HG03342 (cell line): ENCODE data around the gene GRK4.
"Not testable (repeated sequence)": the region's sequence is repeated elsewhere in the genome, so short reads cannot be mapped to it uniquely, and the experiment has no call there.

Experiments used
- ATAC-seq: cut with Tn5 transposase; IDR thresholded peaks from one replicate; pipeline ENCODE4 v1.9.1; 2021; ENCODE audit warnings: mild to moderate bottlenecking, moderate library complexity; ENCODE audit not compliant: unreplicated experiment

Gene GRK4

DNA sequence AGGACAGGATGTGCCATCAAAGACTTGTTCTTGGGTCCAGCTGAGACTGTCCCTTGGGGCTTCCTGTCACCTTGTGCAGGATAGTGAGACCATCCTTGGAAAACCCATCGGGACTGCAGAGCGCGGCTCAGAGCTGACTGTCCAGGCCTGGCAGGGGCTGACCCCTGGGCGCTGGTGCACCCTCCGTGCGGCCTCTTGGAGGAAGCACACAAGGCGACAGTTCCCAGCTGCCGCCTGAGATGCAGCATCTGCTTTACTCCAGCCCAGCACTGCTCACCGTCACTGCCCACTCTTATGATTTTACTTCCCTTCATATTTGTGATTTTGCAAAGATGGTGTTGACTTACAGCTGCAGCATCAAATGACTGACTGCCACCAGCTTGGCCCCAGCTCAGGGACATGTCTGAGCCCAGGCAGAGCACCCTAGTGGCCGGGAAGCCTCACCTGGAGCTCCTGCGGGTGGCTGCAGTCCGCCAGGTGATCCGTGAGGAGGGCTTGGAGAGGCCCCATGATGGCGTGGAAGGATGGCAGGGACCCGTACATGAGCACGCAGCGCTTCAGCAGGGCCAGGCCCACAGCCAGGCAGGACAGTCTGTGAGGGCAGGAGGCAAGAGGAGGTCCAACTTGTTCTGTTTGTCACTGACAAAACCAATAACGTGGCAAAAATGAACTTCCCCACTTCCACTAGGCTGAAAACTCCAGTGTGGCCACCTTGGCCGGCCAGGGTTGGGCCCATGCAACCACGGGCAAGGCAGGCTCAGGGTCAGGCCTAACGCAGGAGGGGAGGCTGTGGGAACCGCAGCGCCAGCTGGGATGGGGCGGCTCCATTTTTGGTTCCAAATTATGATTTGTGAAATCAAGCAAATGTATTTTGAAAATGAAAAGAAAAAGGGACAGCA, 22.0 kb upstream of the GRK4 start:
- no peak for ATAC-seq

DNA sequence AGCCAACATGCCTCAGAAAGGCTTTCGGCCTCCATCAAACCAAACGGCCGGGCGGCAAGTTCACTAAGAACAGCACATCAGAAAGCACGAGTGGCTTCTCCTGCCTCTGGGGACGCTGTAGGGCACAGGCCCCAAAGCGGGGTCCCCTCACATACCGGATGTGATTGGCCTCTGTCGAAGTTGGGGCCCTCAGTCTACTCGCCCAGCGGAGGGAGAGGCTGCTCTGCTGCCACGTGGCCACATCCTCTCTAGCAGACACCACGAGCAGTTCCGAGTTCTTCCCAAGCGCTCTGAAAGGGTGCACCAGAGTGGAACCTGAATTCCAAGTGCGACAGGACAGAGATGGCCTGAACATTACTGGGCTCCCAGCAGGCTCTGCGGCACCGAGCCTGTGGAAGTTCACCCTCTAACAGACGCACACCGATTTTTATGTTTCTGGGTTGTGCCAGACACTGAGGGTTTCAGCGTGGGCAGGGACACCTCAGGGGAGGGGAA, 21.3 kb upstream of the GRK4 start:
- ATAC-seq, result no peak

DNA sequence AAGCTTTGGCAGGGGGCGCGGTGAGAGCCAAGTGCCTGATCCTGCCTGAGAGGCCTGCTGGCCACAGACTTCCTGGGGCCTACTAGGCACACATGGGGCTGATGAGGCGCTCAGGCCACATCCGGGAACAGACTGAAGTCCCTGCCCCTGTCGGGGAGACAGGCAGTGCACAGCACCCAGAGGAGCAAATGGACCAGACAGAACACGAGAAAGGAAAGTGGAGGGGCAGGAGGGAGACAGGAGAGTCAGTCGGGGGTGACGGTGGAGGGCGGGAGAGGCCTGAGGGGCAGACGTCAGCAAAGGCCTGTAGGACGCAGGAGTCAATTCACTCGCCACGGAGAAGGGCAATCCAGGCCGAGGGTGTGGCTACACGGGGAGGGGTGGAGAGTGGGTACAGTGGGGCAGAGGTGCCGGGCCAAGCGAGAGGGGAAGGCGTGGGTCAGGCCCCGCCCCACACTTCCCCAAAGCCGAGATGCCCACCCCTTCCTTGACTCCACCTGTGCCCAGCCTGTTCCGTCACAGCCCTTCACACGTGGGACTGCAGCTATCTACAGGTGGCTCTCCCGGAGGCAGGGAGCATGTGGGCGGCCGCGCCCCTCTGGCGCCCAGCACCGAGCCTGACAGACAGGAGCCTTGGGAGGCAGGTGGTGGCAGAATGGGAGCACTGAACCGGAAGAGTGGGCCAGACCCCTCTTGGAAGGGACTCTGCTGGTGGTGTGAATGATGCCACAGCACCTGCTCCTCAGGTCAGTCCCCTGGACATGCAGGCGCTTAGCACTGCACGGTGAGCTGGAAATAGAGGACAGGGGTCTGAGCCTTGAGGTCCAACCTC, 20.6 kb upstream of the GRK4 start:
- ATAC-seq, result no peak

DNA sequence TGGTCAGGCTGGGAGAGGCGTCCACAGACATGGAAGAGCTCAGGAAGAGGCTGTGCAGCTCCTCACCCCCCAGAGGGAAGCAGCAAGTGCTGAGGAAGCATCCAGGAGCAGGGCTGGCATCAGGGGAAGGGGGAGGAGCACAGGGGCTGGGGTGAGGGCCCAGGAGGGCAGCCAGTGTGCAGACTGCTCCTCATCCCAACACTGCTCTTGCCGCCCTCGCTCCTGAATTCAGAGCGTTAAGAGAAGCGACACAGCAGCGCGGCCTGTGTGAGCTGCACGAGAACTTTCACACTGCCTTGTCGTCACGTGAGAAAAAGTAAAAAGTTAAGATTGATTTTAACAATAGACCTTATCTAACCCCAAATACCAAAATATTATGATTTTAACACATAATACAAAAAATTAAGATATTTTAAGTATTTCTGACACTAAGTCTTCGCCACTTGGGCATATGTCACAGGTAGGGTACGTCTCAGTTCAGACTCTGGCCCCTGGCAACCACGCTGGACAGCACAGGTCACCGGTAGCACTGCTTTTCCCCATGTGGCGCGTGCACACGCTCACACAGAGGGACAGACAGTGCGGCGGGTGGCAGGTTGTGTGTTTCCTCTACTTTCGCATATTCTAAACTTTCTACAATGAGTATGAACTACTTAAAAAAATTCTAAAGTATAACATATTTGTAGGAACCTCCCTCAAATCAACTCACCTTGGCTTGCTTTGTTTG, 19.8 kb upstream of the GRK4 start:
- no peak for ATAC-seq

DNA sequence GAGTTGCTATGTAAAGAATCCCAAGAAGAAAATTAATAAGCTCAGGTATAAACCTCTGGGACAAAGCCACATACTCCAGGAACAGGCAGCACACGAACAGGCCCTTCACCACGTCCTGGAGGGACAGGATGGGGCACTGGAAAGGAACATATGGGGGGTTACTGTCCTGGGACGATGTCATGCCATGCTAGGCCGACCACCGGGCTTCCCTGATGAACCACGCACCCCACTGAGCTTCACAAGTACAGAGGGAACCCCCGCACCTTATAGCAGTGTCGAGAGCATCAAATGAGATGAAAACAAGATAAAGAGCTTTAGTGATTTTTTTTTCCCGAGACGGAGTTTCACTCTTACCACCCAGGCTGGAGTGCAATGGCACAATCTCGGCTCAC, 19.3 kb upstream of the GRK4 start:
- no peak for ATAC-seq

DNA sequence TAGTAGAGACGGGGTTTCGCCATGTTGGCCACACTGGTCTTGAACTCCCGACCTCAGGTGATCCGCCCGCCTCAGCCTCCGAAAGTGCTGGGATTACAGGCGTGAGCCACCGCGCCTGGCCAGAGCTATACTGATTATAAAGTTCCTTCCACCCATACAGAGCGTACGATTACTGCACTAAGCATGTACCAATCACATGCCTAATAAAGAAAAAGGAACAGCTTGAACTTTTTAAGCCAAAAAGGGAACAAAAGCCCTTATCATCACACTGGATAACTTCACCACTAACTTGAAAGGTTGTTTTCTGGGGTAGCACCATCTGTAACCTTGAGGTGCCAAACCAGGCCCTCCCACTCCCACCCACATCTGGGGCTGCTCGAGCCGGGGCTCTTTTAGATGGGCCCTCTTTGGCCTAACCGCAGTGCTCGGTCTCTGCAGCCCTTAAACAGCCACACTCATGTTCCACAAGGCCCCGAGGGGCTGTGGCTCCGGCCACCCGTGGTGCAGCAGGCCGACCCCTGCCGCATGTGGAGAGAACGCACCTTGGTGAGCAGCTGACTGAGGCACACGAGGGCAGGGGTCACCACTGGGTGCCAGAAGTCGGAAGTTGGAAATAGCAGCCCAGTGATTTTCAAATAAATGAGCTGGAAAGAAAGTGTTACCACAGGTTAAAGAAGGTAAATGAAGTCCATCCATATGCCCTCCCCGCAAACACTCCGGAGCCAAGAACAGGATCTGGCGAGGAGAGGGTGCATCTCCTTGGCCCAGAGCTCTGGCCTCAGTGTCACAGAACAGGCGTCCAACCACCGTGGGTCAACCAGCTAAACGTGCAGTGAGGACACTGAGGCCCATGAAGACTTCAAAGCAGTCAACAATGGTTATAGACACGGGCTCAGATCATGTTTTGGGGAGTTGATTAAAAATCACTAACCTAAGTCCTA, 18.5 kb upstream of the GRK4 start:
- ATAC-seq, result no peak

DNA sequence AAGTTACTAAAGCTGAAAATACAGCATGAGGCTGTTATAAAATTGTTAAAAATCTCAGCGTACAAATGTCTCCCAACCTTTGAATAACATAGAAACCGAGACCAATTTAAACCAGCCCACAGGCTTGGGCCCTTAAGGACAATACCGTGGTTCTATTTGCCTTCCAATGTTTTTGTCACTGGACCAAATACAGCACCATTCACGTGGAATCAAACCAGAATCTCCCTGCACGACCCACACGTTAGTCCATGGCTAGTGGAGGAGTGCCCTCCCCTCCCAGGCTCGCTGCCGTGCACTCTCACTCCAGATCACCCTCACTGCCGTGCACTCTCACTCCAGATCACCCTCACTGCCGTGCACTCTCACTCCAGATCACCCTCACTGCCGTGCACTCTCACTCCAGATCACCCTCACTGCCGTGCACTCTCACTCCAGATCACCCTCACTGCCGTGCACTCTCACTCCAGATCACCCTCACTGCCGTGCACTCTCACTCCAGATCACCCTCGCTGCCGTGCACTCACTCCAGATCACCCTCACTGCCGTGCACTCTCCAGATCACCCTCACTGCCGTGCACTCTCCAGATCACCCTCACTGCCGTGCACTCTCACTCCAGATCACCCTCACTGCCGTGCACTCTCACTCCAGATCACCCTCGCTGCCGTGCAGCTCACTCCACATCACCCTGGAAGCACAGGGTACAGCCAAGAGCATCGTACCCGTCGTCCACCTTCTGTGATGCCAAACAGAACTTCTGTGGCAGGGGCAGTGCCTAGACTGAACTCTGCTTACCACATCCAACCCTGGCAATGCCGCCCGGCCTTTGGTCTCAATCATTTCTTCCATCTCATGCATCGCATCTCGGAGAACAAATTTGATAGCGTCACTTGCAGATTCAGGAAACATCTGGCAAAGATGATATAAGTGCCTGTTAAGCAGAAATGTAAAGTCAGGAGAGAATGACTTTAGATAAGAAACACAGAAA, 17.5 kb upstream of the GRK4 start:
- ATAC-seq, result not testable (repeated sequence)

DNA sequence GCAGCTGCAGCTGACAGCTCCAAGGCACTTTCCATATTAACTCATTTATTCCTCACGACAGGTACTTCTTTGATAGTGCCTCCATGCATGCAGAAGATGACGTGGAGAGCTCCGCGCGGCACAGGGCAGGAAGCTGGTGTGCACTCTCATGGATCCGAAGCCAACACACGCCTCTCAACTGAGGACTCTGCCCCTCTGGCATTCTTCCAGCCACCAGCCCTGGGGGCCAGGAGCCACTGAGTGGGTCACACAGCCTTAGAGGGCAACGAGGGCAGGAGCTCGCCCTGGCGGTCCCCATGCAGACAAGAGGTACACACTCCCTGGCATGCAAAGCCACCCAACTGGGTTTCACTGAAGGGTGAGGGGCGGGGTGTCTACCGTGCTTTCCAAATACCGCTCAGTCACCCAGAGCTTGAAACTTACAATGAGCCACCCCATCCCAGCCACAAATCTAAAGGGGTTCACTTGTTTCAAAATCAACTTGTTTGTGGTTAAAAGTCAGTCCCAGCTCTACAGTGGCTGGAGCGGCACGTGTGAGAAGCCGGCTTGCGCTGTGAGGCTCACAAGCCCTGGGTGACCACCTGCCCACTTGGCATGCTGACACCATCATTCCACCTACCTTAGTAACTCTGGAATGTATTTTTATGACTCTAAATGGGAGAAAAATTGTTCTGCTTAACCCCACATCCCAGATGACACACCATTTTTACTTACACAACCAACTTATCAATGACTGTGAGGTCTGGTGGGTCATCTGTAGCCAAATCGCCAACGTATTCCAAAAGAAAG, 16.4 kb upstream of the GRK4 start:
- ATAC-seq, result no peak

DNA sequence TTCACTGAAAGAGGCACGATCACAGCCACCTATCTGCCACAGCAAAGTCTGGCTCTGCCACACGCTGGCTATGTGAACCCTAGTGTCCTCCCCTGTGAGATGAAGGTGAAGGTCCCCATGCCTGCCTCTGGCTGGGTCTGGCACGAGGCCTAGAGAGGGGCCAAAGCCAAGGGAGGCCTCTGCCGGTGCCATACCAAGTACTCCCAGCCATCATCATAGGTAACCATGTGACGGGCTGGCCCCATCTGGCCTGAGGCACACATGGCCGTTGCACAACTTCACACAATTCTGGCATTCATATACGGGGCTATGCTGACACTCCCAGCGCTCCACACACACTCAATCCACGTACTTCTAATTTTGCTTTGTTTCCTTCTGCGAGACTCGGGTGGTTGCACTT, 15.4 kb upstream of the GRK4 start:
- no peak for ATAC-seq

DNA sequence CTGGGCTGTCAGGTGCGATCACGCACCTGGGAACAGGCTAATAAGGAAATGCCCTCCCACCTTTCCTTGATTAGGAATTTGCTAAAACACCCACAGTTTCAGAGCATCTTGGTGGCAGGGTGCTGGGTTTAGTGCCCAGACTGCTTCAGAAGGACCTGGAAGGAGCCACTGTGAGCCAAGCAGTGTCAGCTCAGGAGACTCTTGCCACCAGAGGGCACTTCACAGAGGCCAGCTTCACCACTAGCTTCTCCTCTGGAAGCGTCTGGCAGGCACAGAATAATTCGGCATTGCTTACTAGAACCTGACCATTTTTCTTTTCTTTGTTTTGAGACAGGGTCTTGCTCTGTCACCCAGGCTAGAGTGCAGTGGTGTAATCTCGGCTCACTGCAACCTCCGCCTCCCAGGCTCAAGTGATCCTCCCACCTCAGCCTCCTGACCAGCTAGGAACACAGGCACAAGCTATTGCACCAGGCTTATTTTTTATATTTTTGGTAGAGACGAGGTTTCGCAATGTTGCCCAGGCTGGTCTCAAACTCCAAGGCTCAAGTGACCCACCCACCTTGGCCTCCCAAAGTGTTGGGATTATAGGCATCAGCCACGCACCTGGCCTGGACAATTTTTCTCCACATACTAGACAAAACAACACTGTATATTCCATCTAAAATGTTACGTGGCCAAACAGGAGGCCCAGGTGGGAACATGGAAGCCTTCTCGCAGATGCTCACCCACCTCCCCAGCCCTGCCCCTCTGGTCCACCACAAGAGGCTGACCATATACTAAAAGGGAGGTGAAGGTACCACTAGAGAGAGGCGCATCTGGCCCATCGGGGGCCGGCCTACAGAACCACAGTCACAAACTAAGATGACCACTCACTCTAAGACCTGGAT, 14.2 kb upstream of the GRK4 start:
- no peak for ATAC-seq

DNA sequence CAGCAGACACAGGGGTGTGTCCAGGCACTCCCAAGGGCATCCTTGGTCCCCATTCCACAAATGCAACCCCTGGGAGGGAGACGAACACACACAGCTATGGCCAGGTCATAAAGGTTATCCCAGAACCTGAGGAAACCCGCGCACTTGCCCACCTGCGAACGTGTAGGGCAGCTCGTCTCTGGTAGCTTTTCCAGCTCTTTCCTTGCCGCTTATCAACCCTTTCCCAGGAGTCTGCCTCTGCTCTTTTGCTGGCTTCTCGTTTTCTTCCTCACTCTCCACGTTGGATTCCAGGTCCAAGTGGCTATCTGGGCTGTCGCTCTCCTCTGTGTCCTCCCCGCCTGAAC, 13.6 kb upstream of the GRK4 start:
- ATAC-seq, result no peak

DNA sequence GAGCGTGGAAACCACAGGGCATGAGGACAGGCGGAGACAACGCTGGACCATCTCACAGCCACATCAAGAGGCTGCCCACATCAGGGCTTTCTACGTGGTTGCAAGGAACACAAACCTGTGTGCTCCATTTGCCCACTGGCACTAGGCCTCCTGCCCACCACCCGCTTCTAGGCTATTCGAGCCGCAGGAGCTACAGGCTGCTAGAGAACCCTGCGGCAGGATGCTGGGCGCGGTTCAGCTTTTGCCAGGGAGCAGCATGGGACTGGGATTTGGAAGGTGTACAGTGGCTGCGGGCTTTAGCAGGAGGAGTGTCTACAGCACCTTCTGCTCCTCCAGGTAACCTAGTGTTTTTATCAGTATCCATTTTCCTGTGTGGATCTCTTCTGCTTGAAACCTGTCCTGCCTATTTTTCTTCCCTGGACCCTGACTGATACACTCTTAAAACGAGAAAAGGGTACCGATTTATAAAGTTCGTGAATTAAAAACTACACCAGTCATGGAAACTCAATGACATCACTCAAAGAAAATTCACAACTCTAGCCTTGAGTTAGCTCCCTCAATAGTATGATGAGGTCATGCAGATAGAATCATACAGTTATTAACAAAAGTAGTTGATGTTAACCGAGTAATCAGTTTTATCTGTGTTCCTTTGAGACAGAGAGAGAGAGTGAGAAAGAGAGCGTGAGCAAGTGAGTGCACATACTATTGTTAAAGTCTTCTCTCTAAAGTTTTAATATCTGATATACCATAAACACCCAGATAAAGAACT, 13.0 kb upstream of the GRK4 start:
- no peak for ATAC-seq

DNA sequence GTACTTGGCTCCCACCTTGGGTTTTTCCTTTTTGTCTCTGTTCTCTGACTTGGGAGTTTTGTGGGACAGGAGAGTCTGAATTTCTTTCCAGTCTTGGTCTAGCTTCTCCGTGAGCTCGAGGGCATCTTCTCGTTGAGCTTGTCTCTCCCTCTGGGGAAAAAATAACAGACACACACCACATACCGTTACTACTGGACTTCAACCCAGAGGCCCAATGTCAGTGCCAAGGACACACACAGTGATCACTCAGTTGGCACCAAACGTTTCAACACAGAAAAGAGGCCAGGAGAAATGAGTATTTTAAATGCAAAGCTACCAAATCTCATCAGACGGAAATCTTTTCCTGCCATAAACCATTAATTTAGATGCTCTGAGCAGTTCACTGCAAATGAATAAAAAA, 9.9 kb upstream of the GRK4 start:
- ATAC-seq, result no peak

DNA sequence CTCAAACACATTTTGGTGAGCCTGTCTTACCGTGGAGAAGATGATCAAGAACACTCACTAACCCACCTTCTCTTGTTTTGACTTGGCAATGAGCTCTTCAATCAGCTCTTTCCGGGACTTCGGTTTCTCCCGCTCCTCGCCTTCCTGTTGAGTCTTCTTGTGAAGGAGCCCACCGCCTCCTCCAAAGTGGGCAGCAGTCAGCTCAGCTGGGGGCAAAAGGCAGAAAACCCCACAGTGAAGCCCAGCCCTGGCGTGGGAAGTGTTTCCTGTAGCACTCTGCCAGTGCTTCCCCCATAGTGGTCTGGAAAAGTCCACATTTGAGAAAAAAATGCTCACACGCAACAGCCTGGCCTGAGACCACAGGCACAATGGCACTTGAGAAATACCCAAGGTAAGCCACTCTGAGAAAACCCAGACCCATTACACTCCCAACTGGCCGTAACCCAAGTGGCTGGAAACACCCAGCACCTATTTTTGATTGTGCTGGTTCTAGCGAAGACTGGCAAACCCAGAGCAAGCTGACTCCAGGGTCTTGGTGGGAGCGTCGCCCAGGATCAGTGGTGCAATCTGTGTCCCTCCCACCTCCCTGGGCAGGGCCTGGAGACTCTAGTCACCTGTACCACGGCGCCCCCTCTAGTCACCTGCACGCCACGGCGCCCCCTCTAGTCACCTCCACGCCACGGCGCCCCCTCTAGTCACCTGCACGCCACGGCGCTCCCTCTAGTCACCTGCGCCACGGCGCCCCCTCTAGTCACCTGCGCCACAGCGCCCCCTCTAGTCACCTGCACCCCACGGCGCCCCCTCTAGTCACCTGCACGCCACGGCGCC, 8.8 kb upstream of the GRK4 start:
- peak; percentile 52 for ATAC-seq

DNA sequence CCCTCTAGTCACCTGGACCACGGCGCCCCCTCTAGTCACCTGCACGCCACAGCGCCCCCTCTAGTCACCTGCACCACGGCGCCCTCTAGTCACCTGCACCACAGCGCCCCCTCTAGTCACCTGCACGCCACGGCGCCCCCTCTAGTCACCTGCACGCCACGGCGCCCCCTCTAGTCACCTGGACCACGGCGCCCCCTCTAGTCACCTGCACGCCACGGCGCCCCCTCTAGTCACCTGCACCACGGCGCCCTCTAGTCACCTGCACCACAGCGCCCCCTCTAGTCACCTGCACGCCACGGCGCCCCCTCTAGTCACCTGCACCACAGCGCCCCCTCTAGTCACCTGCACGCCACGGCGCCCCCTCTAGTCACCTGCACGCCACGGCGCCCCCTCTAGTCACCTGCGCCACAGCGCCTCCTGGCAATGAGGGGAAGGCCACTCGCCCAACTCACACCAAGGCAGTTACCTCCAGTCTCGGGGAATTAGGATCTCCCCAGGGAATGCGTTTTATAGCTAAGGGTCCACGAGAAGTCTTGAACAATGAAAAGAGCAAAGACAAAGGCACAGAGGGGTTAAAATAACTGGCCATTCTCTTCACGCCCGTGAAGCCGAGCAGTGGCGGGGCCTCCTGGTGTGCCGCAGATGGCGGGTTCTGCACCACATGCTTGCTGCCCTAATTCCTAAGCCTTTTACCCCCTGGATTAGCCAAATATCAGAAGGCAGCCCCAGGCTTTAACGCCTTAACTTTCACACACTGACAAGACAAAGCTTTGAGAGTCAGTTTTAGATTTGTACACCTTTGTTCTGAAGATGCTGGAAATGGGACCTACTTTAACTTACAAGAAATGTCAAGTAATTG, 8.0 kb upstream of the GRK4 start:
- not testable (repeated sequence) for ATAC-seq
